Muscle layer of colon (tissue), 2 donors: ENCODE data around the gene DNMBP.
"Not testable (repeated sequence)": the region's sequence is repeated elsewhere in the genome, so short reads cannot be mapped to it uniquely, and the experiment has no call there.

ENCODE experiments used
- H3K27ac ChIP-seq: one replicate; pipeline ENCODE4 v1.7.0; 2013; ENCODE audit warnings: low read depth, mild to moderate bottlenecking, low read length, moderate library complexity
- H3K27me3 ChIP-seq, 2 donors: one replicate each; pipeline ENCODE4 v1.7.0; 2013; ENCODE audit warnings: low read length in 2 of 2, mild to moderate bottlenecking in 2 of 2; ENCODE audit not compliant: insufficient read depth in 2 of 2, control insufficient read depth in 1 of 2
- H3K36me3 ChIP-seq: one replicate; pipeline ENCODE4 v1.7.0; 2013; ENCODE audit warnings: mild to moderate bottlenecking, low read length; ENCODE audit not compliant: insufficient read depth
- H3K4me1 ChIP-seq: one replicate; pipeline ENCODE4 v1.7.0; 2013; ENCODE audit warnings: mild to moderate bottlenecking, low read length; ENCODE audit not compliant: insufficient read depth
- H3K4me3 ChIP-seq, 2 donors: one replicate each; pipeline ENCODE4 v1.7.0; 2013; ENCODE audit warnings: low read length in 2 of 2, low read depth in 1 of 2, mild to moderate bottlenecking in 1 of 2, moderate library complexity in 1 of 2
- H3K9ac ChIP-seq: one replicate; pipeline ENCODE4 v1.7.0; 2013; ENCODE audit warnings: low read length
- H3K9me3 ChIP-seq: one replicate; pipeline ENCODE4 v1.7.0; 2013; ENCODE audit warnings: mild to moderate bottlenecking, low read length
- donor health status: abdominal sarcoma.
- donor health status: Adenocarcinoma of cecum.

The DNMBP gene

GRCh38 chr10:99888622-99889021 is 121.1 kb downstream of the DNMBP start:
- no peaks in the 10 kb centered on the region for H3K9me3 ChIP-seq
- no peak overlapping the region for H3K4me3 ChIP-seq
- H3K27me3 ChIP-seq, result no peaks in the 10 kb centered on the region
- H3K9ac ChIP-seq, result no peak overlapping the region
- no peak overlapping the region for H3K27ac ChIP-seq
- H3K4me1 ChIP-seq, result no peaks in the 10 kb centered on the region
- H3K36me3 ChIP-seq, result peaks cover 45% of the 10 kb centered on the region

DNA sequence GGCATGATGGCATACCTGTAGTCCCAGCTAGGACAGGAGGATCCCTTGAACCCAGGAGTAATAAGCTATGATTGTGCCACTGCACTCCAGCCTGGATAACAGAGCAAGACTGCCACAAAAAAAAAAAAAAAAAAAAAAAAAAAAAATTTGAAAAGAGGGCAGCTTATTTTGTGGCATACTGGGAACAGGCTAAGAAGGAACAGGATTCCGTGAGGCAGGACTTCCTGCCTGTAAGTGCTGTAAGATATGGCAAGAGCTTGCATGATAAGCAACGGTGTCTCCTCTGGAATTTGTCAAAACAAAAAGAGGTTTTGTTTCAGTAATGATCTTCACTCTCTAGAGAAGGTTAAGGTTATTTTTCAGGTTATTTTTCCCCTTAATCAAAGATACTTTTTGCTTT is 126.2 kb downstream of the DNMBP start:
- Histone ChIP-seq H3K4me1 (no peaks in the 10 kb centered on the region), H3K27me3 (no peaks in the 10 kb centered on the region), H3K9ac (no peak overlapping the region), H3K27ac (no peak overlapping the region), H3K4me3 (no peak overlapping the region), H3K9me3 (no peaks in the 10 kb centered on the region), H3K36me3 (peaks cover 84% of the 10 kb centered on the region)

- no peaks in the 10 kb centered on the region for H3K4me1 ChIP-seq
- no peak overlapping the region for H3K27ac ChIP-seq
- no peak overlapping the region for H3K9ac ChIP-seq
- H3K27me3 ChIP-seq, result no peaks in the 10 kb centered on the region
- peaks cover 86% of the 10 kb centered on the region for H3K36me3 ChIP-seq
- no peak overlapping the region for H3K4me3 ChIP-seq
- H3K9me3 ChIP-seq, result no peaks in the 10 kb centered on the region
Observed at GRCh38 chr10:99881371-99881770, 128.4 kb downstream of the DNMBP start.

- no peak overlapping the region for H3K27ac ChIP-seq
Observed at GRCh38 chr10:99880080-99880835, 129.5 kb downstream of the DNMBP start.

GRCh38 chr10:99875473-99875872 is 134.3 kb downstream of the DNMBP start:
- Histone ChIP-seq H3K36me3 (peaks cover 37% of the 10 kb centered on the region), H3K27ac (no peak overlapping the region)

More at GRCh38 chr10:99880080-99880835, 129.5 kb downstream of the DNMBP start:
- Histone ChIP-seq H3K27me3 (no peaks in the 10 kb centered on the region), H3K4me1 (no peaks in the 10 kb centered on the region), H3K4me3 (no peak overlapping the region), H3K9ac (no peak overlapping the region), H3K36me3 (peaks cover 80% of the 10 kb centered on the region), H3K9me3 (no peaks in the 10 kb centered on the region)

GRCh38 chr10:99874341-99875085 is 135.2 kb downstream of the DNMBP start:
- Histone ChIP-seq H3K27me3 (no peaks in the 10 kb centered on the region), H3K9me3 (no peaks in the 10 kb centered on the region), H3K27ac (no peak overlapping the region), H3K36me3 (peaks cover 28% of the 10 kb centered on the region), H3K9ac (no peak overlapping the region), H3K4me1 (no peaks in the 10 kb centered on the region), H3K4me3 (no peak overlapping the region)

More at GRCh38 chr10:99875473-99875872, 134.3 kb downstream of the DNMBP start:
- Histone ChIP-seq H3K27me3 (no peaks in the 10 kb centered on the region), H3K9ac (no peak overlapping the region), H3K4me3 (no peak overlapping the region), H3K9me3 (no peaks in the 10 kb centered on the region), H3K4me1 (no peaks in the 10 kb centered on the region)

DNA sequence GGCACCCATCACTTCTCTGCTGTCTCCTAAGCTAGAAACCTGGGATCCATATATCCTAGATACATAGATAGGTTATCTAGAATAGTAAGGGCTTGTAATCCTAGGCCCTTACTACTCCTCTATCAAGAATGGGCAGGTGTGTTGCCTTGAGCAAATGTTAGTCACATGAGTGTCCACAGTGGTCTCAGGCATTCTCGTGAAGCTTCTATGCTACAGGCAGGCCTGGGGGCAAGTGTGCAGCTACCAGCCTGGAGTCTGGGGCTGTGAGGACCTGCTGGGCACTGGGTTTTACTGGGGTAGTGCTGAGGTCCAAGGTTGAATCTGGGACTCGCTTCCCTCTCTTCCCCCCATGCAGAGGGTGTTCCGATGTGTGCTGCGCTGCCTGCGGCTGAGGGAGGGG is 135.9 kb downstream of the DNMBP start:
- H3K9me3 ChIP-seq, result no peaks in the 10 kb centered on the region
- H3K36me3 ChIP-seq, result peaks cover 24% of the 10 kb centered on the region

DNA sequence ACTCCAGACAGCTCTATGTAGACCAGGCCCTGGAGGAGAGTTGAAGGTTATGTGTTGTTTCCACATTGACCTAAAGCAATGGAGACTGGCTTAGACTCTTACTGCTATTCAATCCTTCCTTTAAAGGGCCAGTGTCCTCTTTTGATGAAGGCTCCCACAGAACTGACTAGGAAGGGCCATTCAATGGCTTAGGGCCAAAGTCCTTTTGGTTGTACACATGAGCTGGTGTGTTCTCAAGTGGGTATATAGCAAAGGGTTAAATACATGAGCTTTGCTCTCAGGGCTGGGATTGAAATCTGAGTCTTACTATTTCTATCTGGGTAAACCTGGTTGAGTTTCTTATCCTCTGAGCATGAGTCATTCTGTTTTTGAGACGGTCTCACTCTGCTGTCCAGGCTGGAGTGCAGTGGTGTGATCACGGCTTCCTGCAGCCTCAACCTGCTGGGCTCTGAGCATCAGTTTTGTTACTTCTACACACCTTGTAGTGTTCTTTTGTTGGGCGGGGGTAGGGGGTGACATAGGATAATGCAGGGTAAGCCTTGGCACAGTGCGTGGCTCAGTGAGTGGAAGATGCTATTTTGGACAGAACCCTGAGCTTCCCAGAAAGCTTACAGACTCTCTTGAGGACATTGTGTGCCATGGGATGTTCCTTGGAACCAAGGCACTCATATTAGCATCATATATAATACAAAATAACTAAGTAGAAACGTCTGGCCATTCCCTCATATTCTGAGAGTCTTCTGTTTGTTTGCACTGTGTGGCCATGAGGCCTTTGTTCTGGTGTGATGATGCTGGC is 137.2 kb downstream of the DNMBP start:
- Histone ChIP-seq H3K4me1 (no peaks in the 10 kb centered on the region), H3K9ac (no peak overlapping the region), H3K36me3 (peaks cover 12% of the 10 kb centered on the region), H3K4me3 (no peak overlapping the region), H3K27ac (no peak overlapping the region), H3K9me3 (no peaks in the 10 kb centered on the region), H3K27me3 (no peaks in the 10 kb centered on the region)

More for the DNA sequence above, 135.9 kb downstream of the DNMBP start:
- Histone ChIP-seq H3K4me1 (no peaks in the 10 kb centered on the region), H3K4me3 (no peak overlapping the region), H3K9ac (no peak overlapping the region), H3K27me3 (no peaks in the 10 kb centered on the region), H3K27ac (no peak overlapping the region)

DNA sequence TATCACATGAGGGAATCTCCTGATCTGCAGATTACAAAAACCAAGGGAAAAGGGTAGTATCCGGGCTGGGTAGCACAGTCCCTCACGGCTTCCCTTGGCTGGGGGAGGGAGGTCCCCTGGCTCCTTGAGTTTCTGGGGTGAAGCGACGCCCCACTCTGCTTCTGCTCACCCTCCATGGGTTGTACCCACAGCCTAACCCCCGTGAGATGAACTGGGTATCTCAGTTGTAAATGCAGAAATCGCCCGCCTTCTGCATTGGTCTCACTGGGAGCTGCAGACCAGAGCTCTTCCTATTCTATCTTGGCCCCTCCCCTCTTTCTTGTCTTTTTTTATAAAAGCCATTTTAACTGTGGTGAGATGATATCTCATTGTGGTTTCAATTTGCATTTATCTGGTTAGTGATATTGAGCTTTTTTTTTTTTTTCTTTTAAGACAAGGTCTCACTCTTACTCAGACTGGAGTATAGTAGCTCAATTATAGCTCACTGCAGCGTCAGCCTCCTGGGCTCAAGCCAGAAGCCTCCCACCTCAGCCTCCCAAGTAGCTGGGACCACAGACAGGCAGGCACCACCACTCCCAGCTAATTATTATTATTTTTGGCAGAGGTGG is 139.5 kb downstream of the DNMBP start:
- no peak overlapping the region for H3K27ac ChIP-seq
- no peak overlapping the region for H3K4me3 ChIP-seq
- no peaks in the 10 kb centered on the region for H3K27me3 ChIP-seq
- no peak overlapping the region for H3K9ac ChIP-seq
- no peaks in the 10 kb centered on the region for H3K9me3 ChIP-seq
- no peaks in the 10 kb centered on the region for H3K36me3 ChIP-seq
- no peaks in the 10 kb centered on the region for H3K4me1 ChIP-seq

DNA sequence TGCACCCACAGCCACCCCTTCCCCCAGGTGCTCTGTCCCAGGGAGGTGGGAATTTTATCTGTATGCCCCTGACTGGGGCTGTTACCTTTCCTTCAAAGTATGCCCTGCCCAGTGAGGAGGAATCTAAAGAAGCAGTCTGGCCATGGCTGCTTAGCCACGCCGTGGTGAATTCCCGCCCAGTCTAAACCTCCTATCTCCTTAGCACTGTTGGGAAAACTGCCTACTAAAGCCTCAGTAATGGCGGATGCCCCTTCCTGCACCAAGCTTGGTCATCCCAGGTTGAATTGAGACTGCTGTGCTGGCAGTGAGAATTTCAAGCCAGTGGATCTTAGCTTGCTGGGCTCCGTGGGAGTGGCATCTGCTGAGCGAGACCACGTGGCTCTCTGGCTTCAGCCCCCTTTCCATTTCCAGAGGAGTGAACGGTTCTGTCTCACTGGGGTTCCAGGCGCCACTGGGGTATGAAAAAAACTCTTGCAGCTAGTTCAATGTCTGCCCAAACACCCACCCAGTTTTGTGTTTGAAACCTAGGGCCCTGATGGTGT is 140.1 kb downstream of the DNMBP start:
- Histone ChIP-seq H3K27ac (no peak overlapping the region), H3K4me3 (no peak overlapping the region)

DNA sequence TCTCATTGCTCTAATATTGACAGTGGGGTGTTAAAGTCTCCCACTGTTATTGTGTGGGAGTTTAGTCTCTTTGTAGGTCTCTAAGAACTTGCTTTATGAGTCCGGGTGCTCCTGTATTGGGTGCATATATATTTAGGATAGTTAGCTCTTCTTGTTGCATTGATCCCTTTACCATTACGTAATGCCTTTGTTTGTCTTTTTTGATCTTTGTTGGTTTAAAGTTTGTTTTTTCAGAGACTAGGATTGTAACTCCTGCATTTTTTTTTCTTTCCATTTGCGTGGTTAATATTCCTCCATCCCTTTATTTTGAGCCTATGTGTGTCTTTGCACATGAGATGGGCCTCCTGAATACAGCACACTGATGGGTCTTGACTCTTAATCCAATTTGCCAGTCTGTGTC is 142.5 kb downstream of the DNMBP start:
- H3K9me3 ChIP-seq, H3K4me1 ChIP-seq, H3K27me3 ChIP-seq, H3K27ac ChIP-seq, H3K36me3 ChIP-seq, H3K9ac ChIP-seq, H3K4me3 ChIP-seq: not testable (repeated sequence)

More for the DNA sequence above, 140.1 kb downstream of the DNMBP start:
- Histone ChIP-seq H3K9me3 (no peaks in the 10 kb centered on the region), H3K4me1 (no peaks in the 10 kb centered on the region), H3K27me3 (no peaks in the 10 kb centered on the region), H3K9ac (no peak overlapping the region), H3K36me3 (no peaks in the 10 kb centered on the region)
